HFF-Myc (cell line): Measurements from ENCODE around the gene PGLYRP4.
"Not testable (repeated sequence)": the region's sequence is repeated elsewhere in the genome, so short reads cannot be mapped to it uniquely, and the experiment has no call there.

Experiments used
- DNase-seq: peaks from one replicate; pipeline ENCODE4 v3.0.0-alpha.2; 2011; ENCODE audit warnings: low read depth; ENCODE audit errors: extremely low read depth
- H3K4me3 ChIP-seq: replicated peaks from 2 replicates; pipeline ENCODE4 v1.5.1; 2011; ENCODE audit warnings: low read depth, mild to moderate bottlenecking, control low read depth, low read length
- CTCF ChIP-seq: IDR thresholded peaks from 2 replicates; pipeline ENCODE4 v1.5.1; 2012; ENCODE audit warnings: mild to moderate bottlenecking, low read depth, low read length, control low read depth; ENCODE audit errors: missing control alignments

Gene PGLYRP4

DNA sequence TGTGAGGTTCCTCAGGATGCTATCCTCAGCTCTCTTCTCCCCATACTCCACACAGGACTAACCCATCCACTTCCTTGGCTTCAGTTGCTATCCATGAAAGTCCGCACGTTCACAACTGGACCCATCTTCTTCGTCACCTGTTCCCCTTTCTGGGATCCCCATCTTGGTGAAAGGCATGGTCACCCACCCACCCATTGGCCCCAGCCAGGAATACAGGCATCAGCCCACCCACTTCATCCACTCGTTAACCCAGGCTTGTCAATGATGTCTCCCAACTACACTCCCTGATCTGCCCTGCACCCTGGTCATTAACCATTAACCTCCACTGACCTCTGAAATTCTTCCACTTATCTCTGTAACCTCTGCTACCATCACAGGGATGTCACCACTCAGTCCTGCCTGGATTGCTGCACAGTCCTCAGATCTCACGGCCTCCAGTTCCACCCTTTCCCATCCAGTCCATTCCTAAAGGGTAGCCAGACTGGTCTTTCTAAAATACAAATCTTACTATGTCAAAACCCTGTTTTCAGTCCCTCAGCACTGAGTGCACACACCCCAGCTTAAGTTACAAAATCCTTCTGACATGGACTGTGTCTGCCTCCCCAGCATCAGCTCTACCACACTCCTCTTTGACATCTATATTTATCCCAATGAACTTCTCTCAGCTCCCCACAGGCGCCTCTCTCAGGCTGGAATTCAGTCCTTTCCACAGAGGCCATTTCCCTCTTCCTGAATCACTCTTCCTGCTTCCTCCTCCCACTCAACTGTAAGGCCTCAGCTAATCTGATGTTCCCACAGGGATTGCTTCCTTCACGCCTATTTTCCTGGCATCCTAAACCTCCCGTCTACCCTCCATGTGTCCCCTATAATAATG is 10.4 kb downstream of the PGLYRP4 start:
- no peak for TF ChIP-seq CTCF
- no peak overlapping the region for H3K4me3 ChIP-seq
- DNase-seq: no peak

DNA sequence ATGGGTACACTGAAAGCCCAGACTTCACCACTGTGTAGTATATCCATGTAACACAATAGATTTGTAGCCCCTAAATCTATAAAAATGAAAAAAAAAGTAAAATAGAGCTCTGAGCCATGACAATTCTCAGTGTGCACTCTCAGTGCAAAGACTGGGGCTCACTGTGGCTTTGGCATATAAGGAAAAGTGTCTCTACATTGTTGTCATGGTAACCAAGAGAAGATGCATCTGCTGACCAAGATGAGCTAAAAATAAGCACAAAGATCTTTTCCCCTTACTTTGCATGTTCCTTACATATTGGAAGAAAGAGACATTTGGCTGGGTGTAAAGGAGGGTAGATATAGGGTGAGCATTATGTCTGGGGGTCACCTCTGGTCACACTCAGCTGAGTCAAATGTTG is 12.0 kb downstream of the PGLYRP4 start:
- no peak overlapping the region for H3K4me3 ChIP-seq
- DNase-seq: no peak
- TF ChIP-seq CTCF: no peak

GRCh38 chr1:153333902-153334301 is 14.7 kb downstream of the PGLYRP4 start:
- DNase-seq: no peak
- no peak for TF ChIP-seq CTCF
- no peak overlapping the region for H3K4me3 ChIP-seq

DNA sequence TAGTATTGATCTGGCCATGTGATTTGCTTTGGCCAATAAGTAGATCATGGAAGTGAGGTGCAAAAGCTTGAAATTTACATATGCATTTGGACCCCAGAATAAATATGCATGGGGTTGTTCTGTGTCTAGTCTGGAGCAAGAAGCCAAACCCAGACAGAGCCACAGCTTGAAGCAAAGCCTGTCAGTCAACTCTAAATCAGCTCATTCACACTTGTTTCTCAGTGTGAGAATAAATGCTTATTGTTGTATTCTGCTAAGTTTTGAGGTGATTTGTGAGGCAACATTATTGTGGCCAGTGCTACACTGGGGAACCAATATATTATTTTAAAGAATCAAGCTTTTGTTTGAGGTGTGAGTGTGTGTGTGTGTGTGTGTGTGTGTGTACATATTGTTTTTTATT is 23.7 kb downstream of the PGLYRP4 start:
- no peak for TF ChIP-seq CTCF
- no peak overlapping the region for H3K4me3 ChIP-seq
- no peak for DNase-seq

GRCh38 chr1:153322568-153322967 is 26.1 kb downstream of the PGLYRP4 start:
- DNase-seq: no peak
- no peak for TF ChIP-seq CTCF
- H3K4me3 ChIP-seq: no peak overlapping the region

DNA sequence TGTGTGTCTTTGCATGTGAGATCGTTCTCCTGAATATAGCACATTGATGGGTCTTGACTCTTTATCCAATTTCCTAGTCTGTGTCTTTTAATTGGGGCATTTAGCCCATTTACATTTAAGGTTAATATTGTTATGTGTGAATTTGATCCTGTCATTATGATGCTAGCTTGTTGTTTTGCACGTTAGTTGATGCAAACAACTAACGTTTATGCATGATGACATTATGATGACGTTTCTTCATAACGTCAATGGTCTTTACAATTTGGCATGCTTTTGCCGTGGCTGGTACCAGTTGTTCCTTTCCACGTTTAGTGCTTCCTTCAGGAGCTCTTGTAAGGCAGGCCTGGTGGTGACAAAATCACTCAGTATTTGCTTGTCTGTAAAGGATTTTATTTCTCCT is 30.5 kb downstream of the PGLYRP4 start:
- H3K4me3 ChIP-seq, DNase-seq: not testable (repeated sequence)

GRCh38 chr1:153316013-153316412 is 32.6 kb downstream of the PGLYRP4 start:
- not testable (repeated sequence) for DNase-seq, H3K4me3 ChIP-seq

GRCh38 chr1:153314388-153314787 is 34.3 kb downstream of the PGLYRP4 start:
- not testable (repeated sequence) for H3K4me3 ChIP-seq, DNase-seq
